H1 (cell line): ENCODE measurements around the gene PPP3CB. TPM values are rescaled to one million over a fixed set of nuclear protein-coding genes. Genes with fewer than 3 reads are reported as not detected.
A peak's percentile ranks its signal among the peaks of the same experiment; 100 is the strongest.

Source experiments
- ASH2L ChIP-seq: fragments of 200-600, 300-600 bp; sonication (generic); IDR thresholded peaks from one replicate; pipeline ENCODE4 v1.7.1; 2017; ENCODE audit warnings: low read length
- CEBPB ChIP-seq: IDR thresholded peaks from 2 replicates; pipeline ENCODE4 v1.6.1; 2012; ENCODE audit warnings: low read depth, low read length
- CREB1 ChIP-seq: IDR thresholded peaks from 2 replicates; pipeline ENCODE4 v1.6.1; 2012; ENCODE audit warnings: inconsistent platforms
- CTBP2 ChIP-seq: IDR thresholded peaks from 2 replicates; pipeline ENCODE4 v1.7.0; 2011; ENCODE audit warnings: borderline replicate concordance, mild to moderate bottlenecking, moderate library complexity, mixed read lengths, low read length; ENCODE audit not compliant: insufficient read depth, insufficient read length
- E2F6 ChIP-seq: IDR thresholded peaks from 2 replicates; pipeline ENCODE4 v1.6.1; 2012; ENCODE audit warnings: inconsistent platforms
- GTF2F1 ChIP-seq: IDR thresholded peaks from 2 replicates; pipeline ENCODE4 v1.6.1; 2012; ENCODE audit warnings: low read depth, low read length, improper control_type of control experiment, borderline replicate concordance
- HDAC6 ChIP-seq: IDR thresholded peaks from one replicate; pipeline ENCODE4 v1.7.1; 2012; ENCODE audit warnings: low read depth, mild to moderate bottlenecking, inconsistent platforms, low read length, moderate library complexity
- KDM5A ChIP-seq: fragments of 200-600 bp; IDR thresholded peaks from 2 replicates; pipeline ENCODE4 v1.7.1; 2012; ENCODE audit warnings: mild to moderate bottlenecking, low read length, inconsistent platforms, mixed read lengths
- NRF1 ChIP-seq: IDR thresholded peaks from 2 replicates; pipeline ENCODE4 v1.6.1; 2011; ENCODE audit warnings: mild to moderate bottlenecking, low read depth, low read length, improper control_type of control experiment
- RAD21 ChIP-seq, 2 experiments: IDR thresholded peaks in 1 of 2; conservative IDR thresholded peaks in 1 of 2; 2 replicates each; pipeline ENCODE4 v1.6.1; 2011; ENCODE audit warnings: low read depth in 2 of 2, low read length in 2 of 2, improper control_type of control experiment in 1 of 2, inconsistent platforms in 1 of 2, mild to moderate bottlenecking in 1 of 2, moderate library complexity in 1 of 2
- RBBP5 ChIP-seq: IDR thresholded peaks from 2 replicates; pipeline ENCODE4 v1.7.1; 2012; ENCODE audit warnings: low read depth, mild to moderate bottlenecking, inconsistent platforms, low read length, moderate library complexity, borderline replicate concordance
- RFX5 ChIP-seq: IDR thresholded peaks from 2 replicates; pipeline ENCODE4 v1.6.1; 2011; ENCODE audit warnings: low read depth, low read length, improper control_type of control experiment, borderline replicate concordance
- RXRA ChIP-seq: IDR thresholded peaks from 2 replicates; pipeline ENCODE4 v1.6.1; 2011; ENCODE audit warnings: low read depth, mild to moderate bottlenecking, low read length, moderate library complexity; ENCODE audit not compliant: insufficient read depth
- SAP30 ChIP-seq: fragments of 300-600 bp; sonication (generic); IDR thresholded peaks from 2 replicates; pipeline ENCODE4 v1.7.1; 2012; ENCODE audit warnings: low read length, moderate library complexity, mild to moderate bottlenecking, inconsistent platforms; ENCODE audit not compliant: insufficient read depth, insufficient replicate concordance
- SIX5 ChIP-seq: IDR thresholded peaks from 2 replicates; pipeline ENCODE4 v1.6.1; 2011; ENCODE audit warnings: mild to moderate bottlenecking, low read depth, low read length
- SP2 ChIP-seq: IDR thresholded peaks from 2 replicates; pipeline ENCODE4 v1.6.1; 2012; ENCODE audit warnings: mild to moderate bottlenecking, low read length, inconsistent platforms
- TAF7 ChIP-seq: optimal IDR thresholded peaks from 2 replicates; pipeline ENCODE3; 2011; ENCODE audit warnings: low read depth, mild to moderate bottlenecking, inconsistent platforms, low read length, moderate library complexity, borderline replicate concordance
- YY1 ChIP-seq: IDR thresholded peaks from 2 replicates; pipeline ENCODE4 v1.6.1; 2011; ENCODE audit warnings: low read depth, mild to moderate bottlenecking, low read length
- polyA plus RNA-seq, 7 experiments: library from polyadenylated mRNA; depleted of rRNA in 3 of 7; stranded (reverse) in 5 of 7; unstranded in 2 of 7; fragments of >200 nt in 5 of 7; fragments of 200-250 nt in 2 of 7; gene quantifications; 1 replicate in 5 of 7; 2 replicates in 1 of 7; 4 replicates in 1 of 7; pipeline versions ENCODE4 v1.2.1 to v1.2.3, GENCODE V29; 2011 to 2013; ENCODE audit warnings: missing spikeins in 2 of 7, mixed read lengths in 2 of 7
- total RNA-seq: library from RNA; stranded (reverse); fragmentation: NEBNext Ultra II Directional; extraction: Animal tissue kit (Norgen Biotek cat#: 25700); gene quantifications from 2 replicates; pipeline ENCODE4 v1.2.1, GENCODE V29; 2021
- TF ChIP-seq, protein P1 (sequence below): IDR thresholded peaks from 2 replicates; pipeline ENCODE4 v1.6.1; 2012; ENCODE audit warnings: inconsistent platforms

The PPP3CB gene
- total and polyA plus RNA-seq, 2 of the 8 experiments (the other 6 are each of a cell fraction or from before 2014, with no cell fraction given), result 10.5 to 36.3 TPM

- no peak for TF ChIP-seq NRF1
- no peak for TF ChIP-seq HDAC6
- no peak for TF ChIP-seq CTBP2
- no peak for TF ChIP-seq CEBPB
- no peak for TF ChIP-seq RBBP5
- TF ChIP-seq SP2, result no peak
- TF ChIP-seq KDM5A, result no peak
- no peak for TF ChIP-seq RFX5
- no peak for TF ChIP-seq YY1
- no peak for TF ChIP-seq SIX5
- peak; percentile 7 for TF ChIP-seq ASH2L
- no peak for TF ChIP-seq E2F6
- peak; percentile 68 for TF ChIP-seq SAP30
- TF ChIP-seq RXRA, result no peak
- no peak for TF ChIP-seq TAF7
- TF ChIP-seq RAD21 (IDR thresholded peaks at IDR 0.05 in 1 of 2, conservative IDR thresholded peaks at IDR 0.05 in 1 of 2; ENCODE audit: low read depth in 2 of 2, low read length in 2 of 2), result no peak
- no peak for TF ChIP-seq GTF2F1
- peak; percentile 51; the same call in 1 of the 2 replicates for TF ChIP-seq CREB1
- TF ChIP-seq, protein P1, sequence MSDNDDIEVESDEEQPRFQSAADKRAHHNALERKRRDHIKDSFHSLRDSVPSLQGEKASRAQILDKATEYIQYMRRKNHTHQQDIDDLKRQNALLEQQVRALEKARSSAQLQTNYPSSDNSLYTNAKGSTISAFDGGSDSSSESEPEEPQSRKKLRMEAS, result no peak
Measured at GRCh38 chr10:73413108-73413527, 82.7 kb downstream of the PPP3CB start (continued).
